GM21390 (cell line): ENCODE data around the gene EPHA6.
"Not testable (repeated sequence)": the region's sequence is repeated elsewhere in the genome, so short reads cannot be mapped to it uniquely, and the experiment has no call there.

Experiments
- ATAC-seq: cut with Tn5 transposase; IDR thresholded peaks from one replicate; pipeline ENCODE4 v1.9.1; 2021; ENCODE audit not compliant: unreplicated experiment

The EPHA6 gene

GRCh38 chr3:97010881-97011657 is 196.7 kb downstream of the EPHA6 start:
- no peak for ATAC-seq

GRCh38 chr3:97021778-97022177 is 207.4 kb downstream of the EPHA6 start:
- no peak for ATAC-seq

DNA sequence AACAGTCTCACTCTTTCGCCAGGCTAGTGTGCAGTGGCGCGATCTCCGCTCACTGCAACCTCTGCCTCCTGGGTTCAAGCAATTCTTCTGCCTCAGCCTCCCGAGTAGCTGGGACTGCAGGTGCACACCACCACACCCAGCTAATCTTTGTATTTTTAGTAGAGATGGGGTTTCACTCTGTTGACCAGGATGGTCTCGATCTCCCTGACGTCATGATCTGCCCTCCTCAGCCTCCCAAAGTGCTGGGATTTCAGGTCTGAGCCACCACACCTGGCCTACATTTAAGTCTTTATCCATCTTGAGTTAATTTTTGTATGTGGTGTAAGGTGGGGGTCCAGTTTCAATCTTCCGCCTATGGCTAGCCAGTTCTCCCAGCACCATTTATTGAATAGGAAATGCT is 211.2 kb downstream of the EPHA6 start:
- ATAC-seq = not testable (repeated sequence)

DNA sequence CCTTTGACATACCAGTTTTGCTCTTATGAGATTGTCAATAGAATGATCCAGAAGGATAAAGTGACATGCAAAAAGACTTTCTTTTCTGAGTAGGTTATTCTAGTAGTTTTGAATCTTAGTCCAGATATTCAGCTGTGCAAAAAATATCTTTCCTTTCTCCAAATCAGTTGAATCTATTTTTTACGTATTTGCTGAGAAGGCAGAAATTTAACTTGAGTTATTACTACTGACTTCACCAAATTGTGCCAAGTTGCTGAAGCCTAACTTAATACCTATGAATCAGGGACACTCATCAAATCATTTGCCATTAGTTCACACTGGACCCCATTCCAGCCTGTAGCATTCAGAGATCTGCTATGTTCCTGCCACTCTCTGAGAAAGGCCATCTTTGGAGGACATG is 215.6 kb downstream of the EPHA6 start:
- no peak for ATAC-seq

DNA sequence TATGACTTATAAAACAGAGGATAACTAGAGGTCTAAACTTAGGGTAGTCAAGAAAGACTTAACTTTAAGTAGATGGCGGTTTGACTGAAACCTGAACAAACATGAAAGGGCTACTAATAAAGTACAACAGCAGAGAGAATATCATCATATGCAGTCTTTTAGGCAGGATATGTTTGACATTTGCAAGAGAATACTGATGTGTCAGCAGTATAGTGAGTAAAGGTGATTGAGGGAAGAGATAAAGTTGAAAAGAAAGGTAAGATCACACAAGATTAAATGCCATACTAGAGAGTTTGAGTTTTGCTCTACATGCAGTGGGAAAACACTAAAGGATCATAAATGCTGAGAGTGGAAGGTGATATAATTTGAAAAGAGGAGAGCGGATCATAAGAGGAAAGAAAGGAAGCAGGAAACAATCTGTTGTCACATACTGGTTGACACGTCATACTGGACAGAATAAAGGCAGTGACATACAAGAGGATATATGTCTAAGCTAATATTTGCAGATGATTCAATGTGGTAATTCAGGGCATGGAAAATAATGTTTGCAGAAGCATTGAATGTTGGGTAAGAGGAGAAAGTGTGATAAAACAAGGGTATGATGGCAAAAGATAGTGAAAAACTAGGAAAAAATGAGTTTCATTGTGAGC is 223.0 kb downstream of the EPHA6 start:
- no peak for ATAC-seq

GRCh38 chr3:97043411-97043810 is 229.0 kb downstream of the EPHA6 start:
- no peak for ATAC-seq

DNA sequence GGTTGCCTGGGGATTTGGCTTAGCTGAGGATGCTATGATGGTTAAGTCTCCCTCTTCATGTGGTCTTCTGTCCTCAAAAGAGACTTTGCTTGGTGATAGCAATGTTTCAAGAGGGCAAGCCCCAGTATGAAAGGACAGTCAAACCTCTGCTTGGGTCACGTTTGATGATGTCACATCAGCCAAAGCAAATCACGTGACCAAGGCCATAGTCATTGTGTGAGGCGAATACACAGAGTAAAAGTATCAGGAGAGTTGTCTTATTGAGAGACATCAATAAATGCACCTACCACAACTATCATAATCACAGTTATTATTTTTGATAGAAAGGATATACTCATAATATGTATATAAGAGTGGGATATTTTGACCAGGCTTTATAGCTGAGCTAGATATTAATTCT is 243.0 kb downstream of the EPHA6 start:
- no peak for ATAC-seq

GRCh38 chr3:97059168-97059567 is 244.8 kb downstream of the EPHA6 start:
- ATAC-seq = no peak

- no peak for ATAC-seq
These were observed 252.1 kb downstream of the EPHA6 start for GRCh38 chr3:97066531-97066930.

DNA sequence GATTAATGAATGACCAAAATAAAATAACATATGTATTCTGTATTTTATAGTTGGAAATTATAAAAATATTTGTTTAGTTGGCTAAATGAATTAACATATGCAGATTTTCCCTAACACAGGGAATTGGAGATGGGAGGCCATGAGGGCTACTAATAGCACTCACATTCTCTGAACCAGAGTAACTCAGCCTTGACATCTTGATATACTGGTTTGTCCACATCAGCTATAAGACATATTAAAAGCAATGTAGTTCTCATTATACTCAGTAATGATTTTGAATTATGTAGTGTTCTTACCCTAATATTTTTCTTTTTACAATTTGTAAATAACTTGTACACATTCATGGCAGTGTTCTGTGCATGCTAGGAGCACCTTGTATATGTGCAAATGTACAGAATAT is 255.9 kb downstream of the EPHA6 start:
- no peak for ATAC-seq

GRCh38 chr3:97074546-97074945 is 260.2 kb downstream of the EPHA6 start:
- ATAC-seq = no peak

- ATAC-seq = no peak
These were observed 262.3 kb downstream of the EPHA6 start for GRCh38 chr3:97076673-97077072.

- ATAC-seq = no peak
These were observed 275.2 kb downstream of the EPHA6 start for GRCh38 chr3:97089621-97090020.

- ATAC-seq = no peak
These were observed 288.2 kb downstream of the EPHA6 start for GRCh38 chr3:97102641-97103040.

DNA sequence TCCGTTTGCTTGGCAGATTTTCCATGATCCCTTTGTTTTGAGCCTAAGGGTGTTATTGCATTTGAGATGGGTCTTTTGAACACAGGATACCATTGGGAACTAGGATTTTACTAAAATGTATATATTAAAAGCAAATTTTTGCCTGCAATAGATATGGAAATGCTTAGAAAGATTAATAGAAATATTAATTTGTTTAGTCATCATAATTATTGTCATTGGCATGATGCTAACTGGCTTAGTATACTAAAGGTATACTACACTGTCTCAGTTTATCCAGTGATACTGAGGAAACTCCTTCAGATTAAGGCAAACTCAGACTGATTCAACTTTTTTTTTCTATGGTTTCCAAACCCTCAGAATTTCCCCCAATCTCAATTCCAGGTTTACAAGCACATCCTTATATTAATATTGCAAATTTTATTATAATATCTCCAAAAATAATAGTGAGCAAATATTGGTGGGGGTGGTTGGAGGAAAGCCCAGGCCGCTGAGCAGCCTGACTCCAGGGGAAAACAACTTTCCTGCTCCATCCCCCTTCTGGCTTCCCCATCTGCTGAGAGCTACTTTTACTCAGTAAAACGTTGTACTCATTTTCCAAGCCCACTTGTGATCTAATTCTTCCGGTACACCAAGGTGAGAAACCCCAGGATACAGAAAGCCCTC is 291.7 kb downstream of the EPHA6 start:
- no peak for ATAC-seq

GRCh38 chr3:97106652-97106989 is 292.2 kb downstream of the EPHA6 start:
- ATAC-seq = no peak

DNA sequence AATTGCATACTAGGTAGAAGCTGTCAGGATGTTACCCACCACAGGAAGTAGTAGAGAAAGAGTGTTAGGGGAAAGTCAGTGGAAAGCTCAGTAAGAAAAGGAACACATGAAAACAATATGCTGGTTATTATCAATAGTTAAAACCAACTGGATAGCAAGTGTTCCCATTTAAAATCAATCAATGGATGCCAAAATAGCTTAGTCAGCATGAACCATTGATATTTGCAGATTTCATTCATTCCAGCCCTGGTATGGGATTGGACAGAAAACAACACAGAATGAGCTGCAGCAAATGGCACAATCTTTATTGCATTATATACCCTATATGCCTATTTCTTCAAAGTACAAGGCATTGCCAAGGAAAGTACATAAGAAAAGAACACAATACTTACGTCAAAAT is 293.7 kb downstream of the EPHA6 start:
- ATAC-seq = no peak

DNA sequence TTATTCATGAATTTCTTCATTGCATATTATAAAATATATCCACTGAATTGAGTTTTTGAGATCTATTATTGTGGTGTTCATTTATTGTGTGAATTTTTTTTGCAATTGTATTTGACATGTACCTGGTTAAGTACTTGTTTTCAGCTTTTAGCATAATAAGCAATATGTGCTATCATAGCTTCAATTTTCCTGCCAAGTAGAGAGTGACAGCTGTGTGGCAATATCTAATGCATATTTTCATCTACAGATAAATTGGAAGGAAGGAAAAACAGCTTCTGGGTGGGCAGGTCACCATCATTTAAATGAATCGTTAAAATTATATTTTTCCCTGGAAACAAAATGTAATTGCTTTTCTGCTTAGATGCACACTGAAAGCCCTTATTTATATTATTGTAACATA is 296.9 kb downstream of the EPHA6 start:
- ATAC-seq = no peak

DNA sequence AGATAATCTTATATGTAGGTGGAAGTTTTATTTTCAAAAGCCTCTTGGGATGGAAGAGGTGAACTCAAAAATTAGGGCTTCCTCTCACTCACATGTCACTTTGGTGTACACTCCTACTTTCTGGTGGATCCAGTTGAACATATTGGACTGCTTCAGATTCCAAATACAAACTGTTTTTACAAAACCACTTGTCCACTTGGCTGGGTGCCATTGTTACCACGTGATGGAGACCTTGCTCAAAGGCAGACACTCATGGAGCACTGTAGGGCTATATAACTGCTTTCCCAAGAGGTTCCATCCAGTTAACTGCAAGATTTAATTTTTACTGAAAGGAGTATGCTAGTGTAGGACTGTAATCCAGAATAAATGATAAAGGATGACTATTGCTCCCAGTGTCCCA is 307.0 kb downstream of the EPHA6 start:
- ATAC-seq = no peak

DNA sequence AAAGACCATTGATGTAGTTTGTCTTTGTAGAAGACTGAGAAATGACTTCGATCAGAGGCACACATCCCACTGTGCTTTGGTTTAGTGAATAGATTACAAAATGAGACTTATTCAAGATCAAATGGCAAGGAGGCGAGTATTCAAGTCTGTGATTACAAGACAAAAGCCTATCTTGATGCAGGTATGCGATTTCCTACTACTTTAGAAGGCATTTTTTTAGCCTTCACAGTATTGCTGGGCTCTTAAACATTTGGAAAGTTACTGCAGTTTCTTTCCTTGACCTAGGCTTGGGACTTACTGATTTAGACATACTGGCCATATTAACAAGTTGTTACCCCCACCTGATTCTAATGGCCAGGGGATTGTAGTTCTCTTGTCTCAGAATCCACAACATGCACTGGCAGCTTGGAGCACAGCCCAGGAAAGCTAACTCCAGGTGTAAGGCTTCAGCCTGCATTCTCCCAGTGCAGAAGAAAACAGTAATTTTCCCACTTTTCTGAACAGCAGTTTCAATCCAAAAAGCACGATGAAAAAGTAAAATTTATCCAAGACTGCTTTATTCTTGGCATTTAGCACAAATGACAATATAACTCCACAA is 311.6 kb downstream of the EPHA6 start:
- no peak for ATAC-seq

DNA sequence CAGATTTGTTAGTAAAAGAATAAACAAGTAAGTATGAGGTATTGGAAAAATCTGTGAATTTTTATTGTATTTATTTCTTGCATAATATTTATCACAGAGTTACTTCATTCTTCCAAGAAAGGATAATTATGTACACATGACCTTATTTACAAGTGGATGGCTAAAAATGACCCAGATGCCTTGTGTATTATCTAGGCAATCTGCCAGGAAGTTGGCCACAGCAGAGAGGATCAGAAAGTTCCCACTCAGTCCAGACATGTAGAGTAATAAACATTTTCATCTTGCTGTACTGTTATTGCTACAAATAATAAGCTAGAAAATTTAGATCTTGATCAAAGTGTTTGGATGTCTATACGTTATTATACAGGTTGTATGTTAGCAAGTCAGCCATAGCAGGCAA is 317.1 kb downstream of the EPHA6 start:
- no peak for ATAC-seq
